Mesendoderm (in vitro differentiated cells): ENCODE results near the gene ZNF726.
"Not testable (repeated sequence)": the region's sequence is repeated elsewhere in the genome, so short reads cannot be mapped to it uniquely, and the experiment has no call there.

ENCODE experiments used
- DNase-seq: peaks from one replicate; pipeline ENCODE4 v3.0.0; 2013
- H2AK5ac ChIP-seq: 2 replicates; pipeline ENCODE4 v1.6.1; 2013; ENCODE audit warnings: low read length, inconsistent platforms
- H2BK120ac ChIP-seq: 2 replicates; pipeline ENCODE4 v1.6.1; 2013; ENCODE audit warnings: low read depth, mild to moderate bottlenecking, low read length, moderate library complexity, mixed read lengths
- H2BK15ac ChIP-seq: replicated peaks from 2 replicates; pipeline ENCODE4 v1.6.1; 2013; ENCODE audit warnings: low read depth, mild to moderate bottlenecking, moderate library complexity
- H2BK5ac ChIP-seq: 2 replicates; pipeline ENCODE4 v1.6.1; 2013; ENCODE audit warnings: low read length, inconsistent platforms
- H3K18ac ChIP-seq: 2 replicates; pipeline ENCODE4 v1.6.1; 2013; ENCODE audit warnings: mild to moderate bottlenecking, low read length, mixed read lengths
- H3K23ac ChIP-seq: one replicate; pipeline ENCODE4 v1.6.1; 2013; ENCODE audit warnings: low read length
- H3K27ac ChIP-seq: 2 replicates; pipeline ENCODE4 v1.5.1; 2013; ENCODE audit warnings: low read depth, mild to moderate bottlenecking, inconsistent platforms, low read length, moderate library complexity
- H3K27me3 ChIP-seq: 2 replicates; pipeline ENCODE4 v1.6.1; 2013; ENCODE audit warnings: low read length, control low read depth, mild to moderate bottlenecking, inconsistent platforms; ENCODE audit not compliant: insufficient read depth, poor library complexity
- H3K36me3 ChIP-seq: 2 replicates; pipeline ENCODE4 v1.6.1; 2013; ENCODE audit warnings: low read length, inconsistent platforms; ENCODE audit not compliant: control insufficient read depth, insufficient read depth
- H3K4ac ChIP-seq: one replicate; pipeline ENCODE4 v1.6.1; 2013; ENCODE audit warnings: low read depth, mild to moderate bottlenecking, low read length, moderate library complexity
- H3K4me1 ChIP-seq: 2 replicates; pipeline ENCODE4 v1.6.1; 2013; ENCODE audit warnings: low read depth, low read length, inconsistent platforms; ENCODE audit not compliant: control insufficient read depth
- H3K4me2 ChIP-seq: 2 replicates; pipeline ENCODE4 v1.6.1; 2013; ENCODE audit warnings: low read length
- H3K4me3 ChIP-seq: 2 replicates; pipeline ENCODE4 v1.5.1; 2013; ENCODE audit warnings: mild to moderate bottlenecking, low read length
- H3K56ac ChIP-seq: one replicate; pipeline ENCODE4 v1.6.1; 2013; ENCODE audit warnings: low read length
- H3K79me1 ChIP-seq: 2 replicates; pipeline ENCODE4 v1.6.1; 2013; ENCODE audit warnings: low read length, inconsistent platforms
- H3K79me2 ChIP-seq: 2 replicates; pipeline ENCODE4 v1.6.1; 2013; ENCODE audit warnings: mild to moderate bottlenecking, low read length; ENCODE audit not compliant: control insufficient read depth, insufficient read depth
- H3K9ac ChIP-seq: 2 replicates; pipeline ENCODE4 v1.6.1; 2013; ENCODE audit warnings: low read length, inconsistent platforms
- H4K5ac ChIP-seq: one replicate; pipeline ENCODE4 v1.6.1; 2013; ENCODE audit warnings: low read length
- H4K8ac ChIP-seq: one replicate; pipeline ENCODE4 v1.6.1; 2013; ENCODE audit warnings: low read depth, mild to moderate bottlenecking, control low read depth, low read length, moderate library complexity
- WGBS: extraction: QIAGEN DNeasy Blood & Tissue Kit; methylation state at CpG from one replicate; pipeline ENCODE4 v1.1.7; 2013; ENCODE audit warnings: low lambda C conversion rate, missing lambda C conversion rate; ENCODE audit not compliant: insufficient coverage; ENCODE audit errors: extremely low coverage; 5-methylcytosine and 5-hydroxymethylcytosine counted together

The ZNF726 gene

GRCh38 chr19:23943411-23943810 lies 28.7 kb downstream of the ZNF726 start:
- Histone ChIP-seq H3K4me3 (no peak overlapping the region), H3K23ac (no peak overlapping the region), H3K56ac (no peak overlapping the region), H3K79me2 (no peaks in the 10 kb centered on the region), H3K36me3 (no peaks in the 10 kb centered on the region), H4K5ac (no peak overlapping the region), H2AK5ac (no peak overlapping the region), H3K4me1 (no peaks in the 10 kb centered on the region), H3K27me3 (no peaks in the 10 kb centered on the region), H2BK120ac (no peak overlapping the region), H2BK5ac (no peak overlapping the region), H2BK15ac (no peak overlapping the region), H4K8ac (no peak overlapping the region), H3K4ac (no peak overlapping the region), H3K9ac (no peak overlapping the region), H3K27ac (no peak overlapping the region), H3K4me2 (no peak overlapping the region), H3K18ac (no peak overlapping the region), H3K79me1 (no peaks in the 10 kb centered on the region)
- no CpG with 5 or more reads among the region's 1 CpG for WGBS
- no peak for DNase-seq

GRCh38 chr19:23946569-23946968 lies 31.9 kb downstream of the ZNF726 start:
- Histone ChIP-seq H2AK5ac (no peak overlapping the region), H3K4me3 (no peak overlapping the region), H3K79me2 (no peaks in the 10 kb centered on the region), H3K79me1 (no peaks in the 10 kb centered on the region), H3K4me1 (no peaks in the 10 kb centered on the region), H3K4me2 (no peak overlapping the region), H2BK5ac (no peak overlapping the region), H2BK15ac (no peak overlapping the region), H3K4ac (no peak overlapping the region), H3K27ac (no peak overlapping the region), H3K9ac (no peak overlapping the region), H3K23ac (no peak overlapping the region), H3K56ac (no peak overlapping the region), H2BK120ac (no peak overlapping the region), H3K27me3 (no peaks in the 10 kb centered on the region), H3K36me3 (no peaks in the 10 kb centered on the region), H4K5ac (no peak overlapping the region), H4K8ac (no peak overlapping the region), H3K18ac (no peak overlapping the region)
- DNase-seq = no peak

- Histone ChIP-seq H3K27me3 (no peaks in the 10 kb centered on the region), H3K79me1 (no peaks in the 10 kb centered on the region), H4K8ac (no peak overlapping the region), H3K4ac (no peak overlapping the region), H3K4me1 (no peaks in the 10 kb centered on the region), H3K23ac (no peak overlapping the region), H3K27ac (no peak overlapping the region), H2AK5ac (no peak overlapping the region), H3K36me3 (no peaks in the 10 kb centered on the region), H2BK15ac (no peak overlapping the region), H3K4me2 (no peak overlapping the region), H3K9ac (no peak overlapping the region), H3K79me2 (no peaks in the 10 kb centered on the region), H3K56ac (no peak overlapping the region), H4K5ac (no peak overlapping the region), H2BK120ac (no peak overlapping the region), H3K4me3 (no peak overlapping the region), H3K18ac (no peak overlapping the region), H2BK5ac (no peak overlapping the region)
- no CpG with 5 or more reads among the region's 2 CpGs for WGBS
- no peak for DNase-seq
These were observed 34.9 kb downstream of the ZNF726 start for GRCh38 chr19:23949611-23950010.

- Histone ChIP-seq H3K4me3 (no peak overlapping the region), H4K8ac (no peak overlapping the region), H3K9ac (no peak overlapping the region), H3K27ac (no peak overlapping the region), H2BK120ac (no peak overlapping the region), H3K4me1 (no peaks in the 10 kb centered on the region), H3K56ac (no peak overlapping the region), H2BK15ac (no peak overlapping the region), H3K79me2 (no peaks in the 10 kb centered on the region), H3K36me3 (no peaks in the 10 kb centered on the region), H3K4ac (no peak overlapping the region), H3K27me3 (no peaks in the 10 kb centered on the region), H3K18ac (no peak overlapping the region), H2AK5ac (no peak overlapping the region), H3K79me1 (no peaks in the 10 kb centered on the region), H3K23ac (no peak overlapping the region), H2BK5ac (no peak overlapping the region), H3K4me2 (no peak overlapping the region), H4K5ac (no peak overlapping the region)
- no peak for DNase-seq
- WGBS = no CpG with 5 or more reads among the region's 5 CpGs
These were observed 41.4 kb downstream of the ZNF726 start for GRCh38 chr19:23956051-23956450.

- H3K4me2 ChIP-seq = no peak overlapping the region
- no peak overlapping the region for H3K23ac ChIP-seq
- no peaks in the 10 kb centered on the region for H3K79me2 ChIP-seq
- H3K79me1 ChIP-seq = no peaks in the 10 kb centered on the region
- no peak overlapping the region for H2BK120ac ChIP-seq
- H3K9ac ChIP-seq = no peak overlapping the region
- H4K5ac ChIP-seq = no peak overlapping the region
- H4K8ac ChIP-seq = no peak overlapping the region
- H3K27me3 ChIP-seq = no peaks in the 10 kb centered on the region
- H2BK15ac ChIP-seq = no peak overlapping the region
- H3K27ac ChIP-seq = no peak overlapping the region
- no peak overlapping the region for H2AK5ac ChIP-seq
- DNase-seq = no peak
- no peaks in the 10 kb centered on the region for H3K4me1 ChIP-seq
- no peak overlapping the region for H3K56ac ChIP-seq
- H3K4ac ChIP-seq = no peak overlapping the region
- H3K4me3 ChIP-seq = no peak overlapping the region
- H2BK5ac ChIP-seq = no peak overlapping the region
- WGBS = no CpG with 5 or more reads among the region's 15 CpGs
- no peaks in the 10 kb centered on the region for H3K36me3 ChIP-seq
- no peak overlapping the region for H3K18ac ChIP-seq
These were observed 43.1 kb downstream of the ZNF726 start for GRCh38 chr19:23957660-23958281.

GRCh38 chr19:23963396-23963795 lies 48.7 kb downstream of the ZNF726 start:
- H2AK5ac ChIP-seq, H2BK120ac ChIP-seq, H3K79me2 ChIP-seq, H3K27me3 ChIP-seq, H3K4ac ChIP-seq, H2BK5ac ChIP-seq, H2BK15ac ChIP-seq, H4K5ac ChIP-seq, H3K4me3 ChIP-seq, H3K18ac ChIP-seq, H3K9ac ChIP-seq, DNase-seq, H4K8ac ChIP-seq, H3K56ac ChIP-seq, H3K27ac ChIP-seq, H3K23ac ChIP-seq, H3K4me2 ChIP-seq, H3K36me3 ChIP-seq, H3K4me1 ChIP-seq, H3K79me1 ChIP-seq: not testable (repeated sequence)
- no CpG with 5 or more reads among the region's 20 CpGs for WGBS
